Measurements from ENCODE around the gene NR1I3.

DNA sequence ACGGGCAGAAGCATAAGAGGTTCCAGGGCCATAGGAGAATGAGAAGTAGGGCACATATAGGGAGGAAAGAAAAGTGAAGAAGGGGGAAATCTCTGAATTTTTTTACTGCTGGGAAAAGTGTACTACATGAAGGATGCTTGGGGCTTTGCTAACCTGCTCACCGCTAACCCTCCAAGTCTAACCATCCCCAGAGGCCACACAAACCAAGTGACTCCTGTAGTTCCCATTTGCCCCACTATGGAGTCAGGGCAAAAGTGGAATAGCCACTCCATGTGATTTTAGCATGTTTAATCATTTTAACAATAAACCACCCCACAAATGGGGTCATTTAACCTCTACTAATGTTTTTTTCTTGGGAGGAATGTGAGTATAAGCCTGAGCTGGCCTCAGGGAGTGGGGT lies 47.1 kb upstream of the NR1I3 start:
- TF ChIP-seq, protein P1, sequence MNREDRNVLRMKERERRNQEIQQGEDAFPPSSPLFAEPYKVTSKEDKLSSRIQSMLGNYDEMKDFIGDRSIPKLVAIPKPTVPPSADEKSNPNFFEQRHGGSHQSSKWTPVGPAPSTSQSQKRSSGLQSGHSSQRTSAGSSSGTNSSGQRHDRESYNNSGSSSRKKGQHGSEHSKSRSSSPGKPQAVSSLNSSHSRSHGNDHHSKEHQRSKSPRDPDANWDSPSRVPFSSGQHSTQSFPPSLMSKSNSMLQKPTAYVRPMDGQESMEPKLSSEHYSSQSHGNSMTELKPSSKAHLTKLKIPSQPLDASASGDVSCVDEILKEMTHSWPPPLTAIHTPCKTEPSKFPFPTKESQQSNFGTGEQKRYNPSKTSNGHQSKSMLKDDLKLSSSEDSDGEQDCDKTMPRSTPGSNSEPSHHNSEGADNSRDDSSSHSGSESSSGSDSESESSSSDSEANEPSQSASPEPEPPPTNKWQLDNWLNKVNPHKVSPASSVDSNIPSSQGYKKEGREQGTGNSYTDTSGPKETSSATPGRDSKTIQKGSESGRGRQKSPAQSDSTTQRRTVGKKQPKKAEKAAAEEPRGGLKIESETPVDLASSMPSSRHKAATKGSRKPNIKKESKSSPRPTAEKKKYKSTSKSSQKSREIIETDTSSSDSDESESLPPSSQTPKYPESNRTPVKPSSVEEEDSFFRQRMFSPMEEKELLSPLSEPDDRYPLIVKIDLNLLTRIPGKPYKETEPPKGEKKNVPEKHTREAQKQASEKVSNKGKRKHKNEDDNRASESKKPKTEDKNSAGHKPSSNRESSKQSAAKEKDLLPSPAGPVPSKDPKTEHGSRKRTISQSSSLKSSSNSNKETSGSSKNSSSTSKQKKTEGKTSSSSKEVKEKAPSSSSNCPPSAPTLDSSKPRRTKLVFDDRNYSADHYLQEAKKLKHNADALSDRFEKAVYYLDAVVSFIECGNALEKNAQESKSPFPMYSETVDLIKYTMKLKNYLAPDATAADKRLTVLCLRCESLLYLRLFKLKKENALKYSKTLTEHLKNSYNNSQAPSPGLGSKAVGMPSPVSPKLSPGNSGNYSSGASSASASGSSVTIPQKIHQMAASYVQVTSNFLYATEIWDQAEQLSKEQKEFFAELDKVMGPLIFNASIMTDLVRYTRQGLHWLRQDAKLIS (CRISPR knock-in tag; IDR thresholded peaks at IDR 0.05) = no peak
- no peak for TF ChIP-seq YY1 (IDR thresholded peaks at IDR 0.05; ENCODE audit: insufficient read depth, insufficient replicate concordance, low read depth, low read length)
- TF ChIP-seq POLR2A (IDR thresholded peaks at IDR 0.05; ENCODE audit: insufficient read depth in 1 of 2, low read depth in 2 of 2, low read length in 2 of 2) = no peak
- TF ChIP-seq, protein P2, sequence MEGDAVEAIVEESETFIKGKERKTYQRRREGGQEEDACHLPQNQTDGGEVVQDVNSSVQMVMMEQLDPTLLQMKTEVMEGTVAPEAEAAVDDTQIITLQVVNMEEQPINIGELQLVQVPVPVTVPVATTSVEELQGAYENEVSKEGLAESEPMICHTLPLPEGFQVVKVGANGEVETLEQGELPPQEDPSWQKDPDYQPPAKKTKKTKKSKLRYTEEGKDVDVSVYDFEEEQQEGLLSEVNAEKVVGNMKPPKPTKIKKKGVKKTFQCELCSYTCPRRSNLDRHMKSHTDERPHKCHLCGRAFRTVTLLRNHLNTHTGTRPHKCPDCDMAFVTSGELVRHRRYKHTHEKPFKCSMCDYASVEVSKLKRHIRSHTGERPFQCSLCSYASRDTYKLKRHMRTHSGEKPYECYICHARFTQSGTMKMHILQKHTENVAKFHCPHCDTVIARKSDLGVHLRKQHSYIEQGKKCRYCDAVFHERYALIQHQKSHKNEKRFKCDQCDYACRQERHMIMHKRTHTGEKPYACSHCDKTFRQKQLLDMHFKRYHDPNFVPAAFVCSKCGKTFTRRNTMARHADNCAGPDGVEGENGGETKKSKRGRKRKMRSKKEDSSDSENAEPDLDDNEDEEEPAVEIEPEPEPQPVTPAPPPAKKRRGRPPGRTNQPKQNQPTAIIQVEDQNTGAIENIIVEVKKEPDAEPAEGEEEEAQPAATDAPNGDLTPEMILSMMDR (CRISPR knock-in tag; IDR thresholded peaks at IDR 0.05) = no peak
- TF ChIP-seq SUZ12 (IDR thresholded peaks at IDR 0.05; ENCODE audit: low read depth, low read length) = no peak
- TF ChIP-seq, protein P3, sequence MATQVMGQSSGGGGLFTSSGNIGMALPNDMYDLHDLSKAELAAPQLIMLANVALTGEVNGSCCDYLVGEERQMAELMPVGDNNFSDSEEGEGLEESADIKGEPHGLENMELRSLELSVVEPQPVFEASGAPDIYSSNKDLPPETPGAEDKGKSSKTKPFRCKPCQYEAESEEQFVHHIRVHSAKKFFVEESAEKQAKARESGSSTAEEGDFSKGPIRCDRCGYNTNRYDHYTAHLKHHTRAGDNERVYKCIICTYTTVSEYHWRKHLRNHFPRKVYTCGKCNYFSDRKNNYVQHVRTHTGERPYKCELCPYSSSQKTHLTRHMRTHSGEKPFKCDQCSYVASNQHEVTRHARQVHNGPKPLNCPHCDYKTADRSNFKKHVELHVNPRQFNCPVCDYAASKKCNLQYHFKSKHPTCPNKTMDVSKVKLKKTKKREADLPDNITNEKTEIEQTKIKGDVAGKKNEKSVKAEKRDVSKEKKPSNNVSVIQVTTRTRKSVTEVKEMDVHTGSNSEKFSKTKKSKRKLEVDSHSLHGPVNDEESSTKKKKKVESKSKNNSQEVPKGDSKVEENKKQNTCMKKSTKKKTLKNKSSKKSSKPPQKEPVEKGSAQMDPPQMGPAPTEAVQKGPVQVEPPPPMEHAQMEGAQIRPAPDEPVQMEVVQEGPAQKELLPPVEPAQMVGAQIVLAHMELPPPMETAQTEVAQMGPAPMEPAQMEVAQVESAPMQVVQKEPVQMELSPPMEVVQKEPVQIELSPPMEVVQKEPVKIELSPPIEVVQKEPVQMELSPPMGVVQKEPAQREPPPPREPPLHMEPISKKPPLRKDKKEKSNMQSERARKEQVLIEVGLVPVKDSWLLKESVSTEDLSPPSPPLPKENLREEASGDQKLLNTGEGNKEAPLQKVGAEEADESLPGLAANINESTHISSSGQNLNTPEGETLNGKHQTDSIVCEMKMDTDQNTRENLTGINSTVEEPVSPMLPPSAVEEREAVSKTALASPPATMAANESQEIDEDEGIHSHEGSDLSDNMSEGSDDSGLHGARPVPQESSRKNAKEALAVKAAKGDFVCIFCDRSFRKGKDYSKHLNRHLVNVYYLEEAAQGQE (IDR thresholded peaks at IDR 0.05; ENCODE audit: borderline replicate concordance in 1 of 2, low read depth in 1 of 2, low read length in 2 of 2) = no peak
- TF ChIP-seq, protein P4, sequence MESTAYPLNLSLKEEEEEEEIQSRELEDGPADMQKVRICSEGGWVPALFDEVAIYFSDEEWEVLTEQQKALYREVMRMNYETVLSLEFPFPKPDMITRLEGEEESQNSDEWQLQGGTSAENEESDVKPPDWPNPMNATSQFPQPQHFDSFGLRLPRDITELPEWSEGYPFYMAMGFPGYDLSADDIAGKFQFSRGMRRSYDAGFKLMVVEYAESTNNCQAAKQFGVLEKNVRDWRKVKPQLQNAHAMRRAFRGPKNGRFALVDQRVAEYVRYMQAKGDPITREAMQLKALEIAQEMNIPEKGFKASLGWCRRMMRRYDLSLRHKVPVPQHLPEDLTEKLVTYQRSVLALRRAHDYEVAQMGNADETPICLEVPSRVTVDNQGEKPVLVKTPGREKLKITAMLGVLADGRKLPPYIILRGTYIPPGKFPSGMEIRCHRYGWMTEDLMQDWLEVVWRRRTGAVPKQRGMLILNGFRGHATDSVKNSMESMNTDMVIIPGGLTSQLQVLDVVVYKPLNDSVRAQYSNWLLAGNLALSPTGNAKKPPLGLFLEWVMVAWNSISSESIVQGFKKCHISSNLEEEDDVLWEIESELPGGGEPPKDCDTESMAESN (CRISPR knock-in tag; conservative IDR thresholded peaks at IDR 0.05) = no peak
- no peak for TF ChIP-seq ZNF232 (CRISPR knock-in tag; IDR thresholded peaks at IDR 0.05; ENCODE audit: borderline replicate concordance)
